IPS-18c (cell line): Measurements from ENCODE around the gene NMNAT2.

Source experiments
- H3K4me3 ChIP-seq: 2 replicates; pipeline ENCODE4 v1.7.0; 2013; ENCODE audit warnings: low read depth, mild to moderate bottlenecking, low read length, moderate library complexity; ENCODE audit not compliant: insufficient read depth
- H3K9me3 ChIP-seq: one replicate; pipeline ENCODE4 v1.6.1; 2013; ENCODE audit warnings: mild to moderate bottlenecking, low read length, moderate library complexity; ENCODE audit not compliant: control insufficient read depth, insufficient read depth

Gene NMNAT2

GRCh38 chr1:183306317-183307042 is 111.7 kb downstream of the NMNAT2 start:
- Histone ChIP-seq H3K4me3 (no peak overlapping the region), H3K9me3 (no peaks in the 10 kb centered on the region)

- no peak overlapping the region for H3K4me3 ChIP-seq
Observed at GRCh38 chr1:183304440-183305107, 113.6 kb downstream of the NMNAT2 start.

GRCh38 chr1:183303901-183304300 is 114.3 kb downstream of the NMNAT2 start:
- no peaks in the 10 kb centered on the region for H3K9me3 ChIP-seq
- H3K4me3 ChIP-seq = no peak overlapping the region

More at GRCh38 chr1:183304440-183305107, 113.6 kb downstream of the NMNAT2 start:
- H3K9me3 ChIP-seq = no peaks in the 10 kb centered on the region

GRCh38 chr1:183303323-183303645 is 114.9 kb downstream of the NMNAT2 start:
- no peak overlapping the region for H3K4me3 ChIP-seq
- H3K9me3 ChIP-seq = no peaks in the 10 kb centered on the region

GRCh38 chr1:183302452-183303322 is 115.5 kb downstream of the NMNAT2 start:
- no peak overlapping the region for H3K4me3 ChIP-seq

GRCh38 chr1:183301239-183301638 is 116.9 kb downstream of the NMNAT2 start:
- H3K9me3 ChIP-seq = no peaks in the 10 kb centered on the region
- no peak overlapping the region for H3K4me3 ChIP-seq

More at GRCh38 chr1:183302452-183303322, 115.5 kb downstream of the NMNAT2 start:
- no peaks in the 10 kb centered on the region for H3K9me3 ChIP-seq

GRCh38 chr1:183300828-183301227 is 117.4 kb downstream of the NMNAT2 start:
- no peak overlapping the region for H3K4me3 ChIP-seq
- no peaks in the 10 kb centered on the region for H3K9me3 ChIP-seq

- Histone ChIP-seq H3K4me3 (no peak overlapping the region), H3K9me3 (no peaks in the 10 kb centered on the region)
Observed at GRCh38 chr1:183300395-183300794, 117.8 kb downstream of the NMNAT2 start.

GRCh38 chr1:183296782-183297181 is 121.4 kb downstream of the NMNAT2 start:
- H3K9me3 ChIP-seq = no peaks in the 10 kb centered on the region
- H3K4me3 ChIP-seq = no peak overlapping the region

GRCh38 chr1:183295521-183295920 is 122.7 kb downstream of the NMNAT2 start:
- Histone ChIP-seq H3K4me3 (no peak overlapping the region), H3K9me3 (no peaks in the 10 kb centered on the region)

- Histone ChIP-seq H3K4me3 (no peak overlapping the region), H3K9me3 (no peaks in the 10 kb centered on the region)
Observed at GRCh38 chr1:183293876-183294275, 124.3 kb downstream of the NMNAT2 start.

- no peak overlapping the region for H3K4me3 ChIP-seq
- no peaks in the 10 kb centered on the region for H3K9me3 ChIP-seq
Observed at GRCh38 chr1:183293241-183293640, 124.9 kb downstream of the NMNAT2 start.

- no peaks in the 10 kb centered on the region for H3K9me3 ChIP-seq
- no peak overlapping the region for H3K4me3 ChIP-seq
Observed at GRCh38 chr1:183291802-183292514, 126.2 kb downstream of the NMNAT2 start.

GRCh38 chr1:183291216-183291762 is 126.9 kb downstream of the NMNAT2 start:
- Histone ChIP-seq H3K9me3 (no peaks in the 10 kb centered on the region), H3K4me3 (no peak overlapping the region)

GRCh38 chr1:183290628-183291027 is 127.6 kb downstream of the NMNAT2 start:
- Histone ChIP-seq H3K4me3 (no peak overlapping the region), H3K9me3 (no peaks in the 10 kb centered on the region)

GRCh38 chr1:183289051-183289496 is 129.1 kb downstream of the NMNAT2 start:
- H3K9me3 ChIP-seq = no peaks in the 10 kb centered on the region
- no peak overlapping the region for H3K4me3 ChIP-seq

- Histone ChIP-seq H3K4me3 (no peak overlapping the region), H3K9me3 (no peaks in the 10 kb centered on the region)
Observed at GRCh38 chr1:183288583-183288982, 129.6 kb downstream of the NMNAT2 start.
